Smooth muscle cell (in vitro differentiated cells): ENCODE results near the gene ZNF497. TPM values are rescaled to one million over a fixed set of nuclear protein-coding genes. Genes with fewer than 3 reads are reported as not detected.
"Not testable (repeated sequence)": the region's sequence is repeated elsewhere in the genome, so short reads cannot be mapped to it uniquely, and the experiment has no call there.

Experiments used
- DNase-seq: peaks from one replicate; lab custom pipeline; 2025; ENCODE audit not compliant: unreplicated experiment; lab: John Stamatoyannopoulos, UW
- H2AFZ ChIP-seq: fragments of 200-600 bp; sonication (generic); 2 replicates; pipeline ENCODE4 v1.6.0; 2016; ENCODE audit warnings: antibody characterized with exemption, low read depth, mild to moderate bottlenecking
- H3F3A ChIP-seq: fragments of 200-600 bp; sonication (generic); 2 replicates; pipeline ENCODE4 v1.6.0; 2017; ENCODE audit warnings: antibody characterized with exemption, low read depth
- H3K27ac ChIP-seq: fragments of 200-600 bp; sonication (generic); 2 replicates; pipeline ENCODE4 v1.5.1; 2016; ENCODE audit warnings: low read depth, mild to moderate bottlenecking
- H3K27me3 ChIP-seq: fragments of 200-600 bp; sonication (generic); 2 replicates; pipeline ENCODE4 v1.6.1; 2016; ENCODE audit warnings: low read depth, mild to moderate bottlenecking
- H3K36me3 ChIP-seq: fragments of 200-600 bp; sonication (generic); 2 replicates; pipeline ENCODE4 v1.5.1; 2016; ENCODE audit warnings: low read depth
- H3K4me1 ChIP-seq: fragments of 200-600 bp; sonication (generic); 2 replicates; pipeline ENCODE4 v1.5.1; 2016; ENCODE audit warnings: low read depth
- H3K4me2 ChIP-seq: fragments of 200-600 bp; sonication (generic); 2 replicates; pipeline ENCODE4 v1.6.0; 2016; ENCODE audit warnings: mild to moderate bottlenecking
- H3K4me3 ChIP-seq: fragments of 200-600 bp; sonication (generic); 2 replicates; pipeline ENCODE4 v1.5.1; 2016; ENCODE audit warnings: mild to moderate bottlenecking
- H3K79me2 ChIP-seq: fragments of 200-600 bp; sonication (generic); 2 replicates; pipeline ENCODE4 v1.6.0; 2016; ENCODE audit warnings: low read depth, mild to moderate bottlenecking
- H3K9ac ChIP-seq: fragments of 200-600 bp; sonication (generic); 2 replicates; pipeline ENCODE4 v1.6.0; 2016; ENCODE audit warnings: low read depth
- H3K9me3 ChIP-seq: fragments of 200-600 bp; sonication (generic); replicated peaks from 2 replicates; pipeline ENCODE4 v1.5.1; 2016; ENCODE audit warnings: low read depth
- H4K20me1 ChIP-seq: fragments of 200-600 bp; sonication (generic); 2 replicates; pipeline ENCODE4 v1.6.0; 2016; ENCODE audit warnings: low read depth
- WGBS: methylation state at CpG from one replicate; pipeline ENCODE4 v1.1.7; 2016; ENCODE audit warnings: low lambda C conversion rate; 5-methylcytosine and 5-hydroxymethylcytosine counted together
- polyA plus RNA-seq: library from polyadenylated mRNA; unstranded; fragments of >200 nt; fragmentation: Nextera tagmentation; extraction: Ambion mirVana; gene quantifications from 2 replicates; pipeline ENCODE4 v1.2.1, GENCODE V29; 2016
- total RNA-seq: library from RNA; depleted of rRNA; stranded (reverse); fragments of >200 nt; gene quantifications from 2 replicates; pipeline ENCODE4 v1.2.3, GENCODE V29; 2014
- TF ChIP-seq, protein P1 (sequence below): fragments of 200-600 bp; sonication (generic); IDR thresholded peaks from 2 replicates; pipeline ENCODE4 v1.5.1; 2017; ENCODE audit warnings: borderline replicate concordance, mild to moderate bottlenecking, antibody characterized with exemption; ENCODE audit not compliant: insufficient read depth, poor library complexity, severe bottlenecking

ZNF497 gene
- total and polyA plus RNA-seq, 2 experiments from 2014 or later: 0.58 to 4.6 TPM

DNA sequence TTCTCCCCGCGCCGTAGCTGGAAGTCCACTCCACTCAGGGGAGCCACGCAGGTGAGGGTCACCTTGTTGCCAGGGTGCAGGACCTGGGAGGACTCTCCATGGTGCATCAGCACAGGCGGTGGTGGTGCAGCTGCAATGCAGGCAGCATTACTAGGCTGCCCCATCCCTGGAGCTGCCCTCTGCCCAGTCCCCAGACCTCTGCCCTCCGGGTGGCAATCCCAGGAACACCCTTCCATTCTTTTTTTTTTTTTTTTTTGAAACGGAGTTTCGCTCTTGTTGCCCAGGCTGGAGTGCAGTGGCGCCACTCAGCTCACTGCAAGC is 11.0 kb downstream of the ZNF497 start:
- H3K9me3 ChIP-seq: no peaks in the 10 kb centered on the region
- no peaks in the 10 kb centered on the region for H4K20me1 ChIP-seq
- no peak overlapping the region for H2AFZ ChIP-seq
- no peaks in the 10 kb centered on the region for H3K27me3 ChIP-seq
- no peaks in the 10 kb centered on the region for H3K36me3 ChIP-seq
- H3K4me1 ChIP-seq: peaks cover 8% of the 10 kb centered on the region
- DNase-seq: no peak
- no peak overlapping the region for H3K27ac ChIP-seq
- H3K4me3 ChIP-seq: no peak overlapping the region
- TF ChIP-seq, protein P1, sequence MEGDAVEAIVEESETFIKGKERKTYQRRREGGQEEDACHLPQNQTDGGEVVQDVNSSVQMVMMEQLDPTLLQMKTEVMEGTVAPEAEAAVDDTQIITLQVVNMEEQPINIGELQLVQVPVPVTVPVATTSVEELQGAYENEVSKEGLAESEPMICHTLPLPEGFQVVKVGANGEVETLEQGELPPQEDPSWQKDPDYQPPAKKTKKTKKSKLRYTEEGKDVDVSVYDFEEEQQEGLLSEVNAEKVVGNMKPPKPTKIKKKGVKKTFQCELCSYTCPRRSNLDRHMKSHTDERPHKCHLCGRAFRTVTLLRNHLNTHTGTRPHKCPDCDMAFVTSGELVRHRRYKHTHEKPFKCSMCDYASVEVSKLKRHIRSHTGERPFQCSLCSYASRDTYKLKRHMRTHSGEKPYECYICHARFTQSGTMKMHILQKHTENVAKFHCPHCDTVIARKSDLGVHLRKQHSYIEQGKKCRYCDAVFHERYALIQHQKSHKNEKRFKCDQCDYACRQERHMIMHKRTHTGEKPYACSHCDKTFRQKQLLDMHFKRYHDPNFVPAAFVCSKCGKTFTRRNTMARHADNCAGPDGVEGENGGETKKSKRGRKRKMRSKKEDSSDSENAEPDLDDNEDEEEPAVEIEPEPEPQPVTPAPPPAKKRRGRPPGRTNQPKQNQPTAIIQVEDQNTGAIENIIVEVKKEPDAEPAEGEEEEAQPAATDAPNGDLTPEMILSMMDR: no peak
- H3K4me2 ChIP-seq: no peak overlapping the region
- no peak overlapping the region for H3K9ac ChIP-seq
- peaks cover 31% of the 10 kb centered on the region for H3K79me2 ChIP-seq
- WGBS: 100% methylated on average over 9 of the region's 9 CpGs
- no peaks in the 10 kb centered on the region for H3F3A ChIP-seq

DNA sequence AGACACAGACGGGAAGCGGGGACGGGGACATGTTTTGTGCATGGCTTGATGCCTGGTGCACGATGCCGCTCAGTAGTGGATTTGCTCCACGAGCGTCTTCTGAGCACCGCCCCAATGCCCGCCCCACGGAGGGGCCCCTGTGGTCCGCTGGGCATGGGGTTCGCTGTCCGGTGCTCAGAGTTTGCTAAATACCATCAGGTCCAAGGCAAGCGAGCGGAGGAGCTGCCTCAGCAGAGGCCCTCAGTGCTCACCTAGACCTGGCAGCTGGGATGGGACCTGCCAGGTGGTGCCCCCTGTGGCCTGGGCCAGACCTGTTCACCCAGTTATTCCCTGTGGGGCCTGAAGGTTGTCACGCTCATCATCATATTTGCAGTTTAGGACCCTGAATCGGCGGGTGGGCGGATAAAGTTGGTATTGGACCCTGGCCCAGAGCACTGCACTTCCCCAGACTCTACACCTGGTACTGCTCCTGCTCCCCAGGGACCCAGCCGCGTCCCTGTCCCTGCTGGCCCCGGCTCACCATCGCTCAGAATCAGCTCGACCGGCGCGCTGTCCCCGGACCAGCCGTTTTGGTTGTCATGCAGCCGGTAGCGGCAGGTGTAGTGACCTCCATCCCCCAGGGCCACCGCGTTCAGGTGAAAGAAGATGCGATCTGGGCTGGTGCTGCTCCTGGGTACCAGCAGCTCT is 11.5 kb downstream of the ZNF497 start:
- 95% methylated on average over 34 of the region's 34 CpGs for WGBS
- TF ChIP-seq, protein P1: no peak

DNA sequence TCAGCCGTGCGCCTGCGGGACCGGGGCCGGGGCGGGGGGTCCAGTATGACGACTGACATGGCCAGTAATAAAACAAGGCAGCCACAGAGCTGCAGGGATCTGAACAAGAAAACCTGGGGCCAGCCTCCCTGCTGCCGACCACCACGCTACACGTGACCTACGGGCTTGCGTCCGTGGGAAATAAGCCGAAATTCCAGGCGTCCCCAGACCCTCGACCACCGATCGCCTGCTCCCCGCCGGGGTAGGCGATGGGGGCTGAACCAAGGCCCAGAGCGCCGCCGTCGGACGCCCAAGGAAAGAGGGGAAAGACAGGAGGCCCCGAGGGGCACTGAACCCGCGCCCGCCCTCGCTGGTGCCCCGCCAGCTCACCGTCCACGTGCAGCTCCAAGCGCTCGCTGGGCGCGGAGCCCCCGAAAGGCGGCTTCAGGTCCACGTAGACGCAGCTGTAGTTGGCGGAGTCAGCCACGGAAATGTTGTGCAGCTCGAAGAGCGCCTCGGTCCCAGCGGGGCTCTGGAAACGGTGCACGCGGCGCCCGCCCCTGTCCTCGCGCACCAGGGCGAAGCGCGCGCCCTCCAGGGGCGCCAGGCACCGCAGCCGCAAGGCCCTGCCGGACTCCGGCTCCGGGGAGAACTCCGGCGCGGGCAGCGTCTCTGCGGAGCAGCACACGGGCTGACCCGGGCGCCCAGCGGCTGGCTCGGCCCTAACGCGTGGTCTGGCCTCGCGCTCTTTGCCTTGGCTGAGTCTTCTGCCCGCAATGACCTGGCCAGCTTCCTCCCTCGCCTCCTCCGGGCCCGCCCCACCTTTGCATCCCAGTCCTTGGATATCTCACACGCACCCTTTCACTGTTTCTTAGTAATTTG is 12.3 kb downstream of the ZNF497 start:
- no peak overlapping the region for H3K9ac ChIP-seq
- TF ChIP-seq, protein P1: no peak
- peaks cover 43% of the 10 kb centered on the region for H3K79me2 ChIP-seq
- no peaks in the 10 kb centered on the region for H3K9me3 ChIP-seq
- peaks cover 8% of the 10 kb centered on the region for H3K4me1 ChIP-seq
- H3K27me3 ChIP-seq: no peaks in the 10 kb centered on the region
- no peak overlapping the region for H3K4me2 ChIP-seq
- peaks cover 7% of the 10 kb centered on the region for H4K20me1 ChIP-seq
- no peak overlapping the region for H3K27ac ChIP-seq
- WGBS: 97% methylated on average over 60 of the region's 84 CpGs
- no peak for DNase-seq
- H3K36me3 ChIP-seq: no peaks in the 10 kb centered on the region
- H2AFZ ChIP-seq: no peak overlapping the region
- no peaks in the 10 kb centered on the region for H3F3A ChIP-seq
- H3K4me3 ChIP-seq: no peak overlapping the region

More for the DNA sequence above, 11.5 kb downstream of the ZNF497 start:
- peaks cover 2% of the 10 kb centered on the region for H4K20me1 ChIP-seq
- H3K4me2 ChIP-seq: no peak overlapping the region
- H3K36me3 ChIP-seq: no peaks in the 10 kb centered on the region
- no peak for DNase-seq
- no peak overlapping the region for H3K9ac ChIP-seq
- H3K4me1 ChIP-seq: peaks cover 8% of the 10 kb centered on the region
- H3K9me3 ChIP-seq: no peaks in the 10 kb centered on the region
- H2AFZ ChIP-seq: no peak overlapping the region
- peaks cover 36% of the 10 kb centered on the region for H3K79me2 ChIP-seq
- no peaks in the 10 kb centered on the region for H3K27me3 ChIP-seq
- no peaks in the 10 kb centered on the region for H3F3A ChIP-seq
- H3K4me3 ChIP-seq: no peak overlapping the region
- no peak overlapping the region for H3K27ac ChIP-seq

DNA sequence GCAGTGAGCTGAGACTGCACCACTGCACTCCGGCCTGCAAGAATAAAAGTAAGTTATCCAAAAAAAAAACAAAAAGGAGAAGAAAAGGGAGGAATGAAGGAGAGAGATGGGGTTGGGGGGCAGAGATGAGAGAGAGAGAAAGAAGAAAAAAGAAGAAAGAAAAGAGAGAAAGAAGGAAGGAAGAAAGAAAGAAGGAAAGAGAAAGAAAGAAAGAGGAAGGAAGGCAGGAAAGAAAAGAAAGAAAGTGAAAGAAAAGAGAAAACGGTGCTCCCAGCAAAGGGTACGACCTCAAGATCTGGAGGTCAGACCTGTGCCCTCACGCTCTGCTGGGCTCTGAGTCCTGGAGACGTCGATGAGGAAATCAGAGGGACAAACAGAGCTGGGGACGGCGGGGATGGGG is 13.0 kb downstream of the ZNF497 start:
- Histone ChIP-seq H4K20me1 (peaks cover 7% of the 10 kb centered on the region), H3K4me2 (no peak overlapping the region), H3K4me1 (peaks cover 8% of the 10 kb centered on the region), H3K27ac (no peak overlapping the region), H3K4me3 (no peak overlapping the region), H3K9me3 (no peaks in the 10 kb centered on the region), H2AFZ (no peak overlapping the region), H3K36me3 (no peaks in the 10 kb centered on the region), H3K79me2 (peaks cover 48% of the 10 kb centered on the region), H3K27me3 (no peaks in the 10 kb centered on the region), H3F3A (no peaks in the 10 kb centered on the region), H3K9ac (no peak overlapping the region)
- WGBS: 94% methylated on average over 8 of the region's 8 CpGs
- TF ChIP-seq, protein P1: no peak
- no peak for DNase-seq

DNA sequence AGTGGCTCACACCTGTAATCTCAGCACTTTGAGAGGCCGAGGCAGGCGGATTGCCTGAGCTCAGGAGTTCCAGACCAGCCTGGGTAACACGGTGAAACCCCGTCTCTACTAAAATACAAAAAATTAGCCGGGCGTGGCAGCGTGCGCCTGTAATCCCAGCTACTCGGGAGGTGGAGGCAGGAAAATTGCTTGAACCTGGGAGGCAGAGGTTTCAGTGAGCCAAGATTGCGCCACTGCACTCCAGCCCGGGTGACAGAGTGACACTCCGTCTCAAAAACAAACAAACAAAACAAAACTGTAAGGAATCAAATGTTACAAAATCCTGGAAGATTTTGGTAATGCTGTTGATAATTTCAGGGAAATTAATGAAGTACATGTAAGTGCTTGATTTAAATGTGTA is 14.5 kb downstream of the ZNF497 start:
- peak overlapping the region; percentile 98 for H2AFZ ChIP-seq
- not testable (repeated sequence) for H3F3A ChIP-seq, H4K20me1 ChIP-seq, H3K27me3 ChIP-seq, H3K9me3 ChIP-seq, H3K36me3 ChIP-seq, DNase-seq, H3K4me1 ChIP-seq, H3K27ac ChIP-seq
- peak overlapping the region; percentile 95 for H3K4me2 ChIP-seq
- 7% methylated on average over 12 of the region's 12 CpGs for WGBS
- peak overlapping the region; percentile 46 for H3K9ac ChIP-seq
- peaks cover 53% of the 10 kb centered on the region for H3K79me2 ChIP-seq
- peak overlapping the region; percentile 96 for H3K4me3 ChIP-seq
